Keratinocyte (primary cell): ENCODE measurements around the gene DFFA.

Experiments
- EZH2 ChIP-seq: IDR thresholded peaks from one replicate; pipeline ENCODE4 v1.6.1; 2012; ENCODE audit warnings: inconsistent platforms, mild to moderate bottlenecking, low read length, moderate library complexity
- TF ChIP-seq, protein P1 (sequence below), 3 experiments: IDR thresholded peaks in 1 of 3; conservative IDR thresholded peaks in 1 of 3; optimal IDR thresholded peaks in 1 of 3; 2 replicates in 2 of 3; 3 replicates in 1 of 3; pipeline versions ENCODE3 to v1.5.1; 2011; ENCODE audit warnings: low read length in 3 of 3, mild to moderate bottlenecking in 3 of 3, moderate library complexity in 2 of 3, control low read depth in 1 of 3, inconsistent platforms in 1 of 3; ENCODE audit not compliant: insufficient read depth in 2 of 3; ENCODE audit errors: extremely low read depth in 1 of 3

DNA sequence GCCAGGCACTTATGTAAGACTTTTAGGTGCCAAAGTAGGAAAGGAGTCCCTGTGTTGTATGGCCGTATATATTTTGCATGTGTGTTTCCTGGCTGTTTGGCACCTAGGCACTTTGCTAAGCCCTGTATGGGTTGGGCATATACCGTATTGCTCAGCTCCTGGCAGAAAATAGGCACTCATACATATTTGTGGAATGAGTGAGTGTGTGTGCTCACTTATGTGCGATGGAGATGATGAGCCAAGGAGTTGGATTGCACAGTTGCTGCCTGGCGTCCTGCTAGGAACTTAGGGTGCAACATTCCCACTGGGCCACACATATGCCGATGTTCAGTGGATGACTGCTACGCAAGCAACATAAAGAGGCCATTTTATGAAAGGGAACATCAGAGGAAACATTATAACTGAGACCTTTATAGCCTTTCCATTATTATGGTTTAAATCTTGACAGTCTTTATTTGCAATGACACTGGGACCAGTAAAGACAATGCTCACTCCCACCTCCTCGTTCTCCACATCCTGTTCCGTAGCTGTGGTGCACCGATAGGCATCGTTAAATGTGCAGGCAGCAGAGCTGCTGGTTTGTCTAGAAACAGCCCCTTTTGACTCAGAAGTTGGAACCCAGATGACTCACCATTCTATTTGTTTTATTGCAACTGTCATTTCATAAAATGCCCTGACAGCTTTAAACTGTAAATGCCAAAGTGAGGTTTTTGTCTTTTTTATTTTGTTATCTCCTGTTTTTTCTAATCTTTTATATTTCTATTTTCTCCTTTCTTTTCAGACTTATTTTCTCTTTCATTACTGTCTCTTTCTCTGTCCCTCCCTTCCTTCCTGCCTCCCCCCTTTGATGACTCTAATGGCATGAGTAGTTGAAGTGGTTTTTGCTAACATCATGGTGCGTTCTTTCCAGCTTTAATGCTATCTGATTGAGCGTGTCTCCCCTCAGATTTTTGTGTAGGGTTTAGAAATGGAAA lies 38.5 kb upstream of the DFFA start:
- TF ChIP-seq, protein P1, sequence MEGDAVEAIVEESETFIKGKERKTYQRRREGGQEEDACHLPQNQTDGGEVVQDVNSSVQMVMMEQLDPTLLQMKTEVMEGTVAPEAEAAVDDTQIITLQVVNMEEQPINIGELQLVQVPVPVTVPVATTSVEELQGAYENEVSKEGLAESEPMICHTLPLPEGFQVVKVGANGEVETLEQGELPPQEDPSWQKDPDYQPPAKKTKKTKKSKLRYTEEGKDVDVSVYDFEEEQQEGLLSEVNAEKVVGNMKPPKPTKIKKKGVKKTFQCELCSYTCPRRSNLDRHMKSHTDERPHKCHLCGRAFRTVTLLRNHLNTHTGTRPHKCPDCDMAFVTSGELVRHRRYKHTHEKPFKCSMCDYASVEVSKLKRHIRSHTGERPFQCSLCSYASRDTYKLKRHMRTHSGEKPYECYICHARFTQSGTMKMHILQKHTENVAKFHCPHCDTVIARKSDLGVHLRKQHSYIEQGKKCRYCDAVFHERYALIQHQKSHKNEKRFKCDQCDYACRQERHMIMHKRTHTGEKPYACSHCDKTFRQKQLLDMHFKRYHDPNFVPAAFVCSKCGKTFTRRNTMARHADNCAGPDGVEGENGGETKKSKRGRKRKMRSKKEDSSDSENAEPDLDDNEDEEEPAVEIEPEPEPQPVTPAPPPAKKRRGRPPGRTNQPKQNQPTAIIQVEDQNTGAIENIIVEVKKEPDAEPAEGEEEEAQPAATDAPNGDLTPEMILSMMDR (optimal IDR thresholded peaks at IDR 0.05 in 1 of 3, IDR thresholded peaks at IDR 0.05 in 1 of 3, conservative IDR thresholded peaks at IDR 0.05 in 1 of 3; ENCODE audit: extremely low read depth in 1 of 3, insufficient read depth in 2 of 3, low read length in 3 of 3), result no peak
- no peak for TF ChIP-seq EZH2
